ENCODE measurements around the gene SLC24A3. TPM values are rescaled to one million over a fixed set of nuclear protein-coding genes. Genes with fewer than 3 reads are reported as not detected.

SLC24A3 gene
- total and polyA plus RNA-seq, 7 experiments from 2014 or later: 0.58 to 1.0 TPM; not detected in 5

DNA sequence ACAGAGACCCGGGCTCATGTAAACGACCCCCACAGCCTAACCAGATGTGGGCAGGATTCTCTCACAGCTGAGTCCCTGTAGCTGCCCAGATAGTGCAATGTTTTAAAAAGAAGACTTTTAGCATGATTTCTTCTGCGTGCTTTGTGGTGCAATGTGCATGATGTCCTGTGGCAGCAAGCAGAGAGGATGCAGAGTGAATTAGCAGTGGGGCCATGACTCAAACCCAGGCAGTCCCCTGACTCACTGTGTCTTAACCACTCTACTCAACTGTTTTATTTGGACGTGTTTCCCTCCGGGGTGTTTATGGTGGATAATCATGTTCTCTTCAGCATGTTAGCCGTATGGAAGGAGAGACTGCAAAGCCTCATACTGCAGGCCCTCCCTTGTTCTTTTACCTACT, 247.9 kb downstream of the SLC24A3 start:
- ATAC-seq: no peak
- no peaks in the 10 kb centered on the region for H3K27me3 Mint-ChIP-seq
- Histone ChIP-seq H3K36me3 (ENCODE audit: control insufficient read depth in 2 of 3, insufficient read depth in 3 of 3, low read length in 3 of 3) (no peaks in the 10 kb centered on the region), H3K27ac (ENCODE audit: low read depth, low read length) (no peak overlapping the region), H3K4me1 (ENCODE audit: control insufficient read depth in 2 of 2, insufficient read depth in 2 of 2, low read length in 2 of 2) (no peaks in the 10 kb centered on the region), H3K4me3 (ENCODE audit: low read length) (no peak overlapping the region), H3K27me3 (ENCODE audit: control insufficient read depth in 2 of 2, insufficient read depth in 2 of 2, low read length in 2 of 2) (no peaks in the 10 kb centered on the region), H3K9me3 (ENCODE audit: control insufficient read depth in 2 of 3, low read length in 3 of 3) (no peaks in the 10 kb centered on the region)
- H3K27ac Mint-ChIP-seq: no peak overlapping the region
- no peak for DNase-seq
- CTCF ChIA-PET: no interaction called here
- no peak overlapping the region for H3K4me3 Mint-ChIP-seq
- POLR2A ChIA-PET: no interaction called here
- no peaks in the 10 kb centered on the region for H3K36me3 Mint-ChIP-seq
- H3K4me1 Mint-ChIP-seq: peaks cover 0 to 3% (median 0%) of the 10 kb centered on the region in 7 donors
- intact Hi-C loops (cut with micrococcal nuclease): no loop called here
- H3K9me3 Mint-ChIP-seq: peaks cover 0 to 3% (median 0%) of the 10 kb centered on the region in 11 donors

DNA sequence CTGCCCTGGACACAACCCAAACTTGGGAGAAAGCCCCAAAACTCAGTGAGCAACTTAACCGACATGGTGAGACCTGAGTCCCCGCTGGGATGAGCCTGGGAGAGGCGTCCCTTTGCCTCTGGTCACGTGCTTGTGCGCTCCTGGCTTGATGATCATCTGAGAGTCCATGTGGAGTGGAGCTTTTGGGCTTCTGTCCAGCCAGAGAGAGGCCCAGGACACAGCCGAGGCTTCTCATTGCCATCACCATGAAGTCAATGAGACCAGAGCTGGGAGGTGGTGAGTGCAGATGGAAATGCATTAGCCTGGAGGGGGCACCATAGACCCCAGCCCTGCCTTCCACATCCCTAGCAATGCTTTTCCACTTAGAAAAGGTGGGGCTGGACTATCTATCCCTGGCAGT, 250.0 kb downstream of the SLC24A3 start:
- Histone ChIP-seq H3K9me3 (ENCODE audit: control insufficient read depth in 2 of 3, low read length in 3 of 3) (no peaks in the 10 kb centered on the region), H3K4me1 (ENCODE audit: control insufficient read depth in 2 of 2, insufficient read depth in 2 of 2, low read length in 2 of 2) (no peaks in the 10 kb centered on the region), H3K36me3 (ENCODE audit: control insufficient read depth in 2 of 3, insufficient read depth in 3 of 3, low read length in 3 of 3) (no peaks in the 10 kb centered on the region), H3K4me3 (ENCODE audit: low read length) (no peak overlapping the region), H3K27me3 (ENCODE audit: control insufficient read depth in 2 of 2, insufficient read depth in 2 of 2, low read length in 2 of 2) (no peaks in the 10 kb centered on the region), H3K27ac (ENCODE audit: low read depth, low read length) (no peak overlapping the region)
- intact Hi-C loops (cut with micrococcal nuclease): no loop called here
- ChIA-PET POLR2A (no interaction called here), CTCF (no interaction called here)
- Mint-ChIP-seq H3K36me3 (no peaks in the 10 kb centered on the region), H3K27ac (no peak overlapping the region), H3K4me3 (no peak overlapping the region), H3K27me3 (peaks cover 0 to 6% (median 0%) of the 10 kb centered on the region in 5 donors), H3K4me1 (peaks cover 0 to 3% (median 0%) of the 10 kb centered on the region in 7 donors), H3K9me3 (no peaks in the 10 kb centered on the region)
- no peak for DNase-seq
- no peak for ATAC-seq

- no peak overlapping the region for H3K4me3 Mint-ChIP-seq
- intact Hi-C loops (cut with micrococcal nuclease): no loop called here
- no peaks in the 10 kb centered on the region for H3K36me3 Mint-ChIP-seq
- Histone ChIP-seq H3K4me1 (ENCODE audit: control insufficient read depth in 2 of 2, insufficient read depth in 2 of 2, low read length in 2 of 2) (no peaks in the 10 kb centered on the region), H3K9me3 (ENCODE audit: control insufficient read depth in 2 of 3, low read length in 3 of 3) (no peaks in the 10 kb centered on the region), H3K36me3 (ENCODE audit: control insufficient read depth in 2 of 3, insufficient read depth in 3 of 3, low read length in 3 of 3) (no peaks in the 10 kb centered on the region), H3K27me3 (ENCODE audit: control insufficient read depth in 2 of 2, insufficient read depth in 2 of 2, low read length in 2 of 2) (no peaks in the 10 kb centered on the region), H3K4me3 (ENCODE audit: low read length) (no peak overlapping the region), H3K27ac (ENCODE audit: low read depth, low read length) (no peak overlapping the region)
- no peak for ATAC-seq
- no peaks in the 10 kb centered on the region for H3K4me1 Mint-ChIP-seq
- no peaks in the 10 kb centered on the region for H3K9me3 Mint-ChIP-seq
- peaks cover 0 to 7% (median 0%) of the 10 kb centered on the region in 5 donors for H3K27me3 Mint-ChIP-seq
- CTCF ChIA-PET: no interaction called here
- no peak overlapping the region for H3K27ac Mint-ChIP-seq
- POLR2A ChIA-PET: no interaction called here
- no peak for DNase-seq
Observed at GRCh38 chr20:19463597-19463996, 251.2 kb downstream of the SLC24A3 start.

- intact Hi-C loops (cut with micrococcal nuclease): no loop called here
- POLR2A ChIA-PET: no interaction called here
Observed at GRCh38 chr20:19465536-19465935, 253.1 kb downstream of the SLC24A3 start.

DNA sequence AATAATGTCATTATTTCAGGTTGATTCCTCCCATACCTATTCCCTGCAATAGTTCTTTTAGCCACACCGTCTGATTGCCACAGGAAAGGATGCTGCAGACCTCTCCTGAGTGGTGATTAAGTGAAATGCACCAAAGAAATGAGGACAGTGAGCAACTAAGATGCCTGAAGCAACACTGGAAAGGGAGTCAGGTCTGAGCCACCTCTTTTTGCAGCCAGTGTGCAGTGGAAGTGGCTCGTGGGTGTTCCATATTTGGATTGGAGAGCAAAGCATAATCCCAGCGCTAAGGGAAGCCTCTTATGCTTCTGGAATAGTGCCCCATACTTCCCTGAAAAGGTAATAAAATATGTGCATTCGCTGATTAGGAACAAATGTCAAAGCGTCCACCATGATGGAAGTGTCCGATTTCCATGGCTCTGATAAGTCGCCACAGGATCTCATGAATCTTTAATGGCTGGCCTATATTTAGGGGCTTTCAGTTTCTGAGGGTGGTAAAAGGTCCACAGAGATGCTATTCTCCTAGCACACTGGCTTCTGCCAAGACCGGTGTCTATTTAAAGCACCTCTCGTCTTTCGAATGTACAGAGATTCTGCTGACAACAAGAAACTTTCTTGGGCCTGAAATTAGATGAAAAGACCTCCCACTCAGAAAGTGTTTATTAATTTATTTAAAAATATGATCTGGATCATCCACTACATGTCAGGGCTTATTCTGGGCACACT, 253.9 kb downstream of the SLC24A3 start:
- ChIA-PET POLR2A (no interaction called here), CTCF (no interaction called here)
- H3K4me1 Mint-ChIP-seq: no peaks in the 10 kb centered on the region
- H3K9me3 Mint-ChIP-seq: peaks cover 0 to 3% (median 0%) of the 10 kb centered on the region in 11 donors
- no peaks in the 10 kb centered on the region for H3K36me3 Mint-ChIP-seq
- intact Hi-C loops (cut with micrococcal nuclease): no loop called here
- H3K4me1 ChIP-seq (ENCODE audit: control insufficient read depth in 2 of 2, insufficient read depth in 2 of 2, low read length in 2 of 2): no peaks in the 10 kb centered on the region
- peaks cover 0 to 7% (median 0%) of the 10 kb centered on the region in 5 donors for H3K27me3 Mint-ChIP-seq
- no peak for DNase-seq
- no peaks in the 10 kb centered on the region for H3K36me3 ChIP-seq (ENCODE audit: control insufficient read depth in 2 of 3, insufficient read depth in 3 of 3, low read length in 3 of 3)
- no peak overlapping the region for H3K4me3 ChIP-seq (ENCODE audit: low read length)
- no peaks in the 10 kb centered on the region for H3K27me3 ChIP-seq (ENCODE audit: control insufficient read depth in 2 of 2, insufficient read depth in 2 of 2, low read length in 2 of 2)
- H3K27ac Mint-ChIP-seq: no peak overlapping the region
- ATAC-seq: no peak
- no peak overlapping the region for H3K4me3 Mint-ChIP-seq
- H3K9me3 ChIP-seq (ENCODE audit: control insufficient read depth in 2 of 3, low read length in 3 of 3): no peaks in the 10 kb centered on the region
- H3K27ac ChIP-seq (ENCODE audit: low read depth, low read length): no peak overlapping the region

More at GRCh38 chr20:19465536-19465935, 253.1 kb downstream of the SLC24A3 start:
- H3K27me3 Mint-ChIP-seq: peaks cover 0 to 7% (median 0%) of the 10 kb centered on the region in 5 donors
- H3K9me3 ChIP-seq (ENCODE audit: control insufficient read depth in 2 of 3, low read length in 3 of 3): no peaks in the 10 kb centered on the region
- H3K27me3 ChIP-seq (ENCODE audit: control insufficient read depth in 2 of 2, insufficient read depth in 2 of 2, low read length in 2 of 2): no peaks in the 10 kb centered on the region
- H3K9me3 Mint-ChIP-seq: peaks cover 0 to 3% (median 0%) of the 10 kb centered on the region in 11 donors
- DNase-seq (no peak), ATAC-seq (no peak)
- CTCF ChIA-PET: no interaction called here
- H3K36me3 Mint-ChIP-seq: no peaks in the 10 kb centered on the region
- no peak overlapping the region for H3K27ac ChIP-seq (ENCODE audit: low read depth, low read length)
- no peak overlapping the region for H3K27ac Mint-ChIP-seq
- H3K4me1 ChIP-seq (ENCODE audit: control insufficient read depth in 2 of 2, insufficient read depth in 2 of 2, low read length in 2 of 2): no peaks in the 10 kb centered on the region
- H3K4me3 Mint-ChIP-seq: no peak overlapping the region
- H3K4me3 ChIP-seq (ENCODE audit: low read length): no peak overlapping the region
- H3K4me1 Mint-ChIP-seq: no peaks in the 10 kb centered on the region
- H3K36me3 ChIP-seq (ENCODE audit: control insufficient read depth in 2 of 3, insufficient read depth in 3 of 3, low read length in 3 of 3): no peaks in the 10 kb centered on the region

GRCh38 chr20:19473216-19473921, 260.9 kb downstream of the SLC24A3 start:
- ATAC-seq (no peak), DNase-seq (no peak)
- no peak overlapping the region for H3K4me3 ChIP-seq (ENCODE audit: low read length)
- Mint-ChIP-seq H3K27ac (no peak overlapping the region), H3K4me3 (no peak overlapping the region), H3K4me1 (no peaks in the 10 kb centered on the region), H3K27me3 (peaks cover 0 to under 1% (median 0%) of the 10 kb centered on the region in 5 donors), H3K9me3 (peaks cover 0 to 3% (median 0%) of the 10 kb centered on the region in 11 donors), H3K36me3 (no peaks in the 10 kb centered on the region)
- ChIA-PET CTCF (no interaction called here), POLR2A (no interaction called here)
- no peaks in the 10 kb centered on the region for H3K4me1 ChIP-seq (ENCODE audit: control insufficient read depth in 2 of 2, insufficient read depth in 2 of 2, low read length in 2 of 2)
- no peak overlapping the region for H3K27ac ChIP-seq (ENCODE audit: low read depth, low read length)
- no peaks in the 10 kb centered on the region for H3K9me3 ChIP-seq (ENCODE audit: control insufficient read depth in 2 of 3, low read length in 3 of 3)
- no peaks in the 10 kb centered on the region for H3K27me3 ChIP-seq (ENCODE audit: control insufficient read depth in 2 of 2, insufficient read depth in 2 of 2, low read length in 2 of 2)
- no peaks in the 10 kb centered on the region for H3K36me3 ChIP-seq (ENCODE audit: control insufficient read depth in 2 of 3, insufficient read depth in 3 of 3, low read length in 3 of 3)
- intact Hi-C loops (cut with micrococcal nuclease): no loop called here

DNA sequence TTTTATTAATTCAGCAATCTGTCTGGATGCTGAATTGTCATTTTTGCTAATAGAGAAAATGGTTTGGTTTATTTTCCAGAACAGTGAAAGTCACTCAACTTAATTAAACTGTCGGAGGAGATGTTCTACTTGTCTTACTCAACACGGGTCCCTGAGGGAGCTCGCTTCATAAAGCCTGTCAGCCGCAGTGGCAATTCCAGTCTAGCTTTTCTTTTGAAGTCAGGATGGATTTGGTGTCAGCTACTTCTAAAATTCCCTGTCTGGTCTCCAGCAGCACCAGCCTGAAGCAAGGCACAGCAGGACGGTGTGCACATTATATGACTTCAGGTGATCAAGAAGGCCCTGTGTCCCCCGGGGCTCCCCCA, 261.5 kb downstream of the SLC24A3 start:
- H3K27me3 Mint-ChIP-seq: no peaks in the 10 kb centered on the region
- DNase-seq (no peak), ATAC-seq (no peak)
- intact Hi-C loops (cut with micrococcal nuclease): no loop called here
- no peaks in the 10 kb centered on the region for H3K36me3 Mint-ChIP-seq
- CTCF ChIA-PET: no interaction called here
- no peak overlapping the region for H3K4me3 Mint-ChIP-seq
- Histone ChIP-seq H3K9me3 (ENCODE audit: control insufficient read depth in 2 of 3, low read length in 3 of 3) (no peaks in the 10 kb centered on the region), H3K4me3 (ENCODE audit: low read length) (no peak overlapping the region), H3K27me3 (ENCODE audit: control insufficient read depth in 2 of 2, insufficient read depth in 2 of 2, low read length in 2 of 2) (no peaks in the 10 kb centered on the region), H3K36me3 (ENCODE audit: control insufficient read depth in 2 of 3, insufficient read depth in 3 of 3, low read length in 3 of 3) (no peaks in the 10 kb centered on the region), H3K4me1 (ENCODE audit: control insufficient read depth in 2 of 2, insufficient read depth in 2 of 2, low read length in 2 of 2) (no peaks in the 10 kb centered on the region), H3K27ac (ENCODE audit: low read depth, low read length) (no peak overlapping the region)
- POLR2A ChIA-PET: no interaction called here
- peaks cover 0 to 2% (median 0%) of the 10 kb centered on the region in 11 donors for H3K9me3 Mint-ChIP-seq
- H3K4me1 Mint-ChIP-seq: no peaks in the 10 kb centered on the region
- H3K27ac Mint-ChIP-seq: no peak overlapping the region

All from naive thymus-derived CD4-positive, alpha-beta T cell (primary cell).